Esophagus squamous epithelium (tissue), 4 donors: ENCODE data around the gene SYT1.

Experiments
- POLR2A ChIP-seq, 4 donors: fragments of 450-650 bp; IDR thresholded peaks; one replicate each; pipeline ENCODE4 v1.6.1; 2017; ENCODE audit warnings: antibody characterized with exemption in 4 of 4, mild to moderate bottlenecking in 4 of 4, moderate library complexity in 3 of 4
- TF ChIP-seq, protein P1 (sequence below), 6 experiments: fragments of 450-650 bp in 4 of 6; fragments of 200-600 bp in 2 of 6; sonication (generic) in 2 of 6; IDR thresholded peaks; one replicate each; pipeline ENCODE4 v1.5.1; 2016 to 2019; ENCODE audit warnings: antibody characterized with exemption in 6 of 6, mild to moderate bottlenecking in 4 of 6, moderate library complexity in 4 of 6

GRCh38 chr12:79063258-79063657, 198.7 kb downstream of the SYT1 start:
- TF ChIP-seq, protein P1, sequence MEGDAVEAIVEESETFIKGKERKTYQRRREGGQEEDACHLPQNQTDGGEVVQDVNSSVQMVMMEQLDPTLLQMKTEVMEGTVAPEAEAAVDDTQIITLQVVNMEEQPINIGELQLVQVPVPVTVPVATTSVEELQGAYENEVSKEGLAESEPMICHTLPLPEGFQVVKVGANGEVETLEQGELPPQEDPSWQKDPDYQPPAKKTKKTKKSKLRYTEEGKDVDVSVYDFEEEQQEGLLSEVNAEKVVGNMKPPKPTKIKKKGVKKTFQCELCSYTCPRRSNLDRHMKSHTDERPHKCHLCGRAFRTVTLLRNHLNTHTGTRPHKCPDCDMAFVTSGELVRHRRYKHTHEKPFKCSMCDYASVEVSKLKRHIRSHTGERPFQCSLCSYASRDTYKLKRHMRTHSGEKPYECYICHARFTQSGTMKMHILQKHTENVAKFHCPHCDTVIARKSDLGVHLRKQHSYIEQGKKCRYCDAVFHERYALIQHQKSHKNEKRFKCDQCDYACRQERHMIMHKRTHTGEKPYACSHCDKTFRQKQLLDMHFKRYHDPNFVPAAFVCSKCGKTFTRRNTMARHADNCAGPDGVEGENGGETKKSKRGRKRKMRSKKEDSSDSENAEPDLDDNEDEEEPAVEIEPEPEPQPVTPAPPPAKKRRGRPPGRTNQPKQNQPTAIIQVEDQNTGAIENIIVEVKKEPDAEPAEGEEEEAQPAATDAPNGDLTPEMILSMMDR (IDR thresholded peaks at IDR 0.05) = no peak
- no peak for TF ChIP-seq POLR2A (IDR thresholded peaks at IDR 0.05)
